NCI-H524 treated with DMSO at 0.1 percent for 48 hours (cell line): ENCODE measurements around the gene LHFPL6.
"Not testable (repeated sequence)": the region's sequence is repeated elsewhere in the genome, so short reads cannot be mapped to it uniquely, and the experiment has no call there.

Source experiments
- DNase-seq: peaks from one replicate; lab custom pipeline; 2025; lab: John Stamatoyannopoulos, UW

LHFPL6 gene

GRCh38 chr13:39347926-39348901 lies 254.8 kb downstream of the LHFPL6 start:
- no peak for DNase-seq

DNA sequence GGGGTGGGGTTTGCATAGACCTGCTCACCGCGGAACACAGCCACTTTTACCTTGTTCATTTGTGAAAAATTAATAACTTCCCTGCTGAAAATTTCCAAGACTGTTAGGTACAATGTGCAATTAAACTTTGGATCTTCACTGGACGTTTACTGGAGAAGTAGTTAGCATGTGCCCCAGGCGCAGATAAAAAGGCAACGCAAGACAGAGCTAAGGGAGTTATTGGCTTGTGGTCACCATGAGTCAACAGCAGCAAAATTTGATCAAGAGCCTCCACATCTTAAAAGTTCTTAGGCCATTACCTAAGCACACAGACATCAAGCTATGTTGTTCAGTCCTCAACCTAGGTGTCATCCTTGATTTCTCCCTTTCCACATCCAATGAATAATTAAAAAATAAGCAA lies 257.0 kb downstream of the LHFPL6 start:
- DNase-seq = no peak

GRCh38 chr13:39341251-39341650 lies 261.7 kb downstream of the LHFPL6 start:
- DNase-seq = no peak

DNA sequence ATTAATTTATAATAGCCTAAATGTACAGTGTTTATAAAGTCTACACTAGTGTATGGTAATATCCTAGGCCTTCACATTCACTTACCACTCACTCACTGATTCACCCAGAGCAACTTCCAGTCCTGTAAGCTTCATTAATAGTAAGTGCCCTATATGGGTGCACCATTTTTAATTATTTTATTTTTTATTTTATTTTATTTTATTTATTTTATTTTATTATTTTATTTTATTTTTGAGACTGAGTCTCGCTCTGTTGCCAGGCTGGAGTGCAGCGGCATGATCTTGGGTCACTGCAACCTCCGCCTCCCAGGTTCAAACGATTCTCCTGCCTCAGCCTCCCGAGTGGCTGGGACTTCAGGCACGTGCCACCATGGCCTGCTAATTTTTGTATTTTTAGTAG lies 264.9 kb downstream of the LHFPL6 start:
- DNase-seq = not testable (repeated sequence)

GRCh38 chr13:39336937-39337336 lies 266.1 kb downstream of the LHFPL6 start:
- no peak for DNase-seq

DNA sequence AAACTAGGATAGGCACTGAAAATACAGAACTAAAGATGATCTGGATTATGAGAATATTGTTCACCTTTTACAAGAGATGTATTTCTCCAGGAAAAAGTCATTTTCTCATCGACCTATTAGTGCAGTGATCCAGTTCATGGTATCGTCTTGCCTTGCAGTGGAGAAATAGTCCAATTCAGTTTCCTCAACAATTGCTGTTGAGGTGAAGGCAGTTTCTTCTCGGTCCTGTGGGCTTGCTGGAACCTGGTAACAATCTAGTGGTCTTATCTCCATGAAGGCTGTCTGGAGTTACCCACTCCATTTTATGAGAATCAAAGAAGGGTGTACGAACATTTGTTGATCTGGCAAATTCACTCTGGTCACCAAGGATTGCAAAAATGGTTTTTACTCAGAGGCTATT lies 266.8 kb downstream of the LHFPL6 start:
- DNase-seq = no peak

DNA sequence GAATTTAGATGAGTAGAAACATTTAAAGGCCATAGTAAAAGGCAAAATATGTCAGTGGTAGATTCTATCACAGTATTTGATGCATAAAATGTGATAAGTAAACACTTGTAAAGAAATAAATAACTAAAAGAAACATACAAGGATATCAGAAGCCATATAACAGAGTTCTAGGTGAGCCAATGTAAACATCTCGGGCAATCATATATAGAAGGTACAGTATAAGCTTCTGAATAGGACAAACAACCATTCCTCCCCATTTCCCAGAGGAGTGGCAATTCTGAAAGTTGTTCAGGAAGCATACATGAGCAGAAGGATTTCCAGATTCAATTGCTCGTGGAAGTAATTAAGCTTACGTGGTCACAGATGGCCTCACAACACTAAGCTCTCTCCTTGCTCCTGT lies 267.3 kb downstream of the LHFPL6 start:
- DNase-seq = no peak

GRCh38 chr13:39330504-39330903 lies 272.5 kb downstream of the LHFPL6 start:
- no peak for DNase-seq

DNA sequence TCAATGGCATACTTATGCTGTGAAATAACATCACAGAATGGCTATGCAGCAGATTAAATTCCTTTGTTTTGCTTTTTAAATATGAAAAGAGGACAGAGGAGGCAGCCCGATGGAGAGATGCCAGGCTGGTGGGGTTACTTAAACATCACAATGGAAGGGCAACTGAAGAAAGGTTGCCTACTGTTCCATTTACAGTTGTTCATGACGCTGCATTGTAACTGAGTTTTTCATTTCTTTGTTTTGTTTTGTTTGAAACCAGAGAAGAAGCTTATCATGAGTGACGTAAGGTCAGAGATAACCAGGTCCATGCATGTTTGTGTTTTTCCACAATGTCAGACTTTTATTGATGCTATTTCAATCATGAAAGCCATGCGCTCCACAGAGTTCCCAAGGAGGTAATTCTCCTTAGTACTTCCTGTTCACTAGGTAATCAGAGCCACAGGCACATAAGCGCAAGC lies 273.8 kb downstream of the LHFPL6 start:
- no peak for DNase-seq

- no peak for DNase-seq
Observed at GRCh38 chr13:39327172-39327479, 275.9 kb downstream of the LHFPL6 start.

- no peak for DNase-seq
Observed at GRCh38 chr13:39326469-39327171, 276.4 kb downstream of the LHFPL6 start.

DNA sequence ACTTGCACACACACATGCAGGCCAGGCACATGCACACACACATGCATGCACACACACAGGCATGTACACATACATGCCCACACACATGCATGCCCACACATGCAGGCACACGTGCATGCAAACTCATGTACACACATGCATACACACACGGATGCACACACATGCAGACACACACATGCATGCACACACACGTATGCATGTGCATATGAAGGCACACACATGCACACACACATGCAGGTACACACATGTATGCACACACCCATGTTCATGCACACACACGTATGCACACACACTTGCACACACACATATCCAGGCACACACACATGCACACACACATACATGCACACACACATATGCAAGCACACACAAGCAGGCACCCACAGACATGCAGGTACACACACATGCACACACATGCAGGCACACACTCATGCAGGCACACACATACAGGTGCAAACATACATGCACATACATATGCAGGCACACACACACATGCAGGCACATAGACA lies 278.1 kb downstream of the LHFPL6 start:
- DNase-seq = no peak

DNA sequence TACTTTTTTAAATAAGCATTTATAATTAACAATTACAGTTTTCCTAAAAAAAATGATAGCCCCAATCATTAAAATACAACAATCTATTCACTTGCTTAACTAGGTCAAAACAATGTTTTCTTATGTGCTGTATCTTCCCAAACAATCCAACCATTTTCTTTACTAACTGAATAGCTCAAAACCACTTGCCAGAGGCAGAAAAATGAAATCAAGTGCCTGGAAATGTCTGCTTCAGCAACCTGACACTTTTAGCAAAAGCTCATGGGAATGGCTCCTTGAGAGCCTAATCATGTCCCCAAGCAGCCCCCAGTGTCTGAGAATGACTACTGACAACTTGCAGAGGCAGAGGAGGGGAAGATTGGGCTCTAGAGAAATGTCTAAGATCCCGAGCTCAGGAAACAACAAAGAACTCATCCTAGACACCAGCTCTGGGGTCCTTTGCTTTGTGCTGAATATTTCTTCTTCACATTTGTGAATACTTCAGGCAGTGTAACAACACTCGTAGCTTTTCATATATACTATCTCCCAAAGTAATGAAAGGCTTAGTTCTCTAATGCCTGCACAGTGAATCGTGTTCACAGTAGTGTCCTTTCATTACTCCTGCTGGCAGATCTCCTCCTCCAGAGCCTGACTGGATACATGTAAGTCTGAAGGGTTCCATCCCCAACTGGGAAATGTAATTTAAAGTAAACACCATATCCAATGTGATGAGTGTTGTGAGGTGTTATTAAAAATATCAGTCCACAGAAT lies 280.0 kb downstream of the LHFPL6 start:
- DNase-seq = no peak

DNA sequence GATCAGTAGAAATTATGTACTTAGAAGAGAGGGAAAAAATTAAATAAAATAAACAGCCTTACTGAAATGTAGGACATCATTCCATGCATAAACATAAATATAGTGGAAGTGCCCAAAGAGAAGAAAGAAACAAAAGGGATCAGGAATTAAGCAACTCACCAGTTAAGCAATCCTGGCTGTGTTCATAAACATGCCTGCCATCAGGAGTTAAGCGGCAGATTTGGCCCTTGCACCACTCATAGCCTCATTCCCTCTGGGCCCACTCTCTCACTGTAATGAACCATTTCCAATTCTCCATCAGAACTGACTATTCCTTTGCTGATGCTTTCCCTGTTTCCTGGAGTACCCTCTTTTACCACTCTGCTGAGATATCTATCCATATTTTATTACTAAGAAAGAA lies 281.4 kb downstream of the LHFPL6 start:
- DNase-seq = no peak

GRCh38 chr13:39318161-39318560 lies 284.8 kb downstream of the LHFPL6 start:
- no peak for DNase-seq

DNA sequence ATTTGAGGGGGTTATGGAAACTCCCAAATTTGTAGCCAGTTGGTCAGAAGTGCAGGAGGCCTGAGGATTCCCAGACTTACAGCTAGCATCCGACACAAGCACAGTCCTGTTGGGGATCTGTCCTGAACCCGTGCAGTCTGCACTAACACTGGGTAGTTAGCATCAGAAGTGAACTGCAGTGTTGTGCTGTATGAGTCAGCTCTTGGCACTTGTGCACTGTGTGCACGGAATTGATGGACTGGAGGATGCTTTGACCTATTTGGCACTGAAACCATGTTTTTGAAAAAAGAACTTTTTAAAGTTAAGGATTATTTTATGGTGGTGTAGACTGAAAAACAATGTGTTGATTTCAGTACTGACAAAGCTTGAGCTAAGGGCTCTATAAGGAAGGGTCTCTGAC lies 285.7 kb downstream of the LHFPL6 start:
- DNase-seq = no peak

GRCh38 chr13:39315796-39316195 lies 287.2 kb downstream of the LHFPL6 start:
- no peak for DNase-seq

DNA sequence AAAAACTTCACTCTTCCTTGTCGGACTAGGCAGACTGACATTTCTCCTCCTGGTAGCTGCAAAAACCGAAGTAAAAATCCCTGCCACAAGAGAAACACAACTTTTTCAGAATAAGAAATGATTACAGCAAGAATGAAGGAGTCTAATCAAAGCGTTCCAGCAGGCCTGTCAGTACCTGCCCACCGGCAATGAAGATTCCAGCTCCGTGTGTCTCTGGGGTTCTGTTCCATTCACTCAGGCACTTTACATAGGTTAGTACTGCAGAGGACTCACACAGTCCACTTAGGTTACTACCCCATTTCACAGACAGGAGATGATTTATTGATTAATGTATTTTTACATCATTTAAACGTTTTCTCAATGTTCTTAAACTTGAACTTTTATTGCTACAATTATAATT lies 289.3 kb downstream of the LHFPL6 start:
- DNase-seq = no peak

DNA sequence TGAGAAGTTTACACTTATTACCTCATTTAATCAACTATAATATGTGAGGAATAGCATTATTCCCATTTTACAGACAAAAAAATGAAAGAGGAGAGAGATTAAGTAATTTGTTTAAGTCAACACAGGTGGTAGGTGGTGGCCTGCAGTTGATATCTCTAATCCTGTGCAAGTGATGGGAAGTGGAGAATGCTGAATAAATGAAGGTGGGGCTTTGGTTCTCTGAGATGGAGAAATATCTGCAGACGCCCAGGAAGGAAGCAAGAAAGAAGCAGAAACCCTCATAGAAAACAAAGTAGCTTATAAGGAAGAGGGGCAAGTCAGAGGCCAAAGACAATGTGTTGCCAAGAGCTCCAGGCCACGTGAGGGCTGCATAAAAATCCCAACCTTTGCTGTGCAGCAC lies 290.4 kb downstream of the LHFPL6 start:
- no peak for DNase-seq

- no peak for DNase-seq
Observed at GRCh38 chr13:39311619-39312018, 291.4 kb downstream of the LHFPL6 start.

- DNase-seq = no peak
Observed at GRCh38 chr13:39310961-39311360, 292.0 kb downstream of the LHFPL6 start.
